GM18909 (cell line): ENCODE data around the gene MYBPC3.
"Not testable (repeated sequence)": the region's sequence is repeated elsewhere in the genome, so short reads cannot be mapped to it uniquely, and the experiment has no call there.

Experiments
- ATAC-seq: cut with Tn5 transposase; IDR thresholded peaks from one replicate; pipeline ENCODE4 v1.9.1; 2021; ENCODE audit warnings: mild to moderate bottlenecking; ENCODE audit not compliant: unreplicated experiment, poor library complexity

The MYBPC3 gene

DNA sequence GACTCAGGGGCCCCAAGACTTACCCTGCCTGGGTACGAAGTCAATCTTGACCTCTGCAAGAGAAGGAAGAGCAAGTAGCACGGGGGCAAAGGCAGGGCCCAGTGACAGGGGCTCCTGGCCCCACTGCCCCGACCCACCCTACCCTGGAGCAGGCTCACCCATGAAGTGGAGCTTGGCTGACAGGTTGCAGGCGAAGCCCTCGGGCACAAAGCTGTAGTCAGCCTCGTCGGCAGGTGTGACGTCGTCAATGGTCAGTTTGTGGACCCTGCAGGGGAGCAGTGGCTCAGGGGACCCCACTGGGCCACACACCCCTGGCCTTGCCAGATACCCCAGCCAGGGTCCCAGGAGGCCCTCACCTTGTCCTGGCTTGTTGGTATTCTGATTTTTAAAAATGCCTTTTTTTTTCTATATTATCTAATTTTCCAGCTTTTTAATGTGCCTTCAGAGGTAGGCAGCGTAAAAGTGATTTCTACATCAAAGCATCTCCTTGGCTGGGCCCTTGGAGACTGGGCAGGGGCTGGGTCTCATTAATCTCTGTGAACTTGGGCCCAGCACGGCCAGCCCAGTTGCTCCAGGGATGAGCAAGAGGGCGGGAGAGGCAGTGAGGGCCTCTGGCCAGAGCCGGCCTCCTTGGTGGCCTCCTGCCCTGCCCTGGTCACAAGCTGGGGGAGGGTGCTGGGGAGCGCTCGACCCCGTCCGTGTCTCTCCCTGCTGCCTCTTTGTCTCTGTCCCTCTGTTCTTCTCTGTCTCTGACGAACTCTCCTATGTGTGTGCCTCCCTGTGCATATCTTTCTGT, 11.3 kb downstream of the MYBPC3 start:
- no peak for ATAC-seq

DNA sequence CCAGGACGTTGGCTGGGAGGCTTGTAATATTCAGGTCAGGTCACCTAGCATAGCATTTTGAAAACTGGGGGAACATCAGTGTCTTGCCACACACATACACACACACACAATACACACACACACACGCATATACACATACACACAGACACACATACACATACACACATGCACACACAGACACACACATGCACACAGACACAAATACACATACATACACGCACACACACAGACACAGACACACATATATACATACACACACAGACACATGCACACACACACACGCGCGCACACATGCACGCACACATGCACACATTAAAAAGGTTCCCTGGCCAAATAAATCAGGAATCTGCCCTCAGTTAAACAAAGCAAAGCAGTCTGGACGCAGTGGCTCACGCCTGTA, 12.5 kb downstream of the MYBPC3 start:
- no peak for ATAC-seq

DNA sequence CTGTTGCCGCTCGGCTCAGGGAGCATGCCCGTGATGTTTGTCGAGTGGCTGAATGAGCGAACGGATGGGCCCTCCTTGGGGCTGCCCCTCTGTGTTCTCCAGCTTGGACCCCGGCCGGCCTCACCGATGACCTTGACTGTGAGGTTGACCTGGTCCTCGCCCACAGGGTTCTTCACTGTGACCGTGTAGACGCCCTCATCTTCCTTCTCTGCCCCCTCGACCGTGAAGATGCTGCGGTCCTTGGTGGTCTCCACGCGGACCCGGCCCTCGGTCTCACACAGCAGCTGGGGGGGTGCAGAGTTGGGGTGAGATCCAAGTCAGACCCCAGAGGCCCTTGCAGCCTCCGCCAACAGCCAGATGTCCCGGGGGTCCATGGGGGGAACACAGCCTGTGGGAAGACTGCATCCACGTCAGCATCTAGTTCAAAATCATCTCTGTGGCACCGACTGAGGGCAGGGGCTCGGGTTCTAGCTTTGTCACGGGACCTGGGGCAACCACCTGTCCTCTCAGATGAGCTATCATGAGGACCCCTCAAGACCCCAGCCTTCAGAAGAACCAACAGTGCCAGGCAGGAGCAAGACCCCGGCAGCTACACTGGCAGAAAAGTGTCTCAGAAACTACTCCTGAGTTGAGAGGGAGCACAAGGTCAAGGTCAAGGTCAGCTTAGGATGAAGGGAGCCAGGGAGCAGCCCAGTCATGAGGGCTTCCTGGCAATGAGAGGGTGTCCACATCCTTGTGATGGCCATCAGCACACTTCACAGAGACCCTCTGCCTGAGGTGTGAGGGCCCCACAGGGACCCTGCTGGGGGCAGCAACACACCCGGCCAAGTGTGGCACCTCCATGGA, 13.9 kb downstream of the MYBPC3 start:
- no peak for ATAC-seq

DNA sequence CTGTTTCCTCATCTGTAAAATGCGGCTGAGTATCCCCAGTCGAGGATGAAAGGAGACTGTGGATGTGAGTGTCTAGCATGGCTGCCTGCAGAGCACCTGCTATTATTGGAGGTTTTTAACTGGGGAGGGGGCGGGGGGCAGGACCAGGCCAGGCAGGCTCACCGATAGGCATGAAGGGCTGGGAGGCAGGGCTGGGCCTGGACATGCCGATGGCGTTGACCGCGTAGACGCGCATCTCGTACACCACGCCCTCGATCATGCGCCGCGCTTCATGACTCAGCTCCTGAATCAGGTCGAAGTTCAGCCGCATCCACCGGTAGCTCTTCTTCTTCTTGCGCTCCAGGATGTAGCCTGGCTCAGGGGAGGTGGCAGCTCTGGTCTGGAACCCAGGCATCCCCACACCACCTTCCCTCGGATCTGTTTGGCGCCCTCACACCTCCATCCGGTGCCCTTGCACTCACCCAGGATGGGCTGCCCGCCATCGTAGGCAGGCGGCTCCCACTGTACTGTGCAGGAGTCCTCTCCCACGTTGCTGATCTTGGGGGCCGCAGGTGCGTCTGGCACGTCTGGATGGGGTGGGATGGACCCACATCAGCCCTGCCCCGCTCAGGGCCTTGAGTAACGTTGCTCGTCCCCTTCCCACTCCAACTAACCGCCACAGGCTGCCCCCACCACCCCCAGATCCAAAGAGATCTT, 15.1 kb downstream of the MYBPC3 start:
- no peak for ATAC-seq

DNA sequence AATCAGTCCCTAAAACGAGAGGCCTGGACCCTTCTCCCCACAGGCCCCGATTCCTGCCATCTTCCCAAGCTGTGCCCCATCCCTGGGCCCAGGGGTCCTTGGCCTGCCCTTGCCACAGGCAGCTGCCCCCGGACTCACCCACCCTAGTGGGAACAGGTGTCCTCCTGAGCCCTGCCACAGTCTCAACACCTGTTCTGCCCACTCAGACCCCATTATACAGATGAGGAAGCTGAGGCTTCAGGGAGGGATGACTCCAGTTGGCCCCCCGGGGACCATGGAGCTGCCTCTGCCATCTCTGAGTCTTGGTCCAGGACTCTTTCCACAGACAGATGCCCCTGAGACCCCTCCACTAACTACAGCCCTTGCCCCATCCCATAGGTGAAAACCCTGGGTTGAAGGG, 15.9 kb downstream of the MYBPC3 start:
- ATAC-seq, result no peak

DNA sequence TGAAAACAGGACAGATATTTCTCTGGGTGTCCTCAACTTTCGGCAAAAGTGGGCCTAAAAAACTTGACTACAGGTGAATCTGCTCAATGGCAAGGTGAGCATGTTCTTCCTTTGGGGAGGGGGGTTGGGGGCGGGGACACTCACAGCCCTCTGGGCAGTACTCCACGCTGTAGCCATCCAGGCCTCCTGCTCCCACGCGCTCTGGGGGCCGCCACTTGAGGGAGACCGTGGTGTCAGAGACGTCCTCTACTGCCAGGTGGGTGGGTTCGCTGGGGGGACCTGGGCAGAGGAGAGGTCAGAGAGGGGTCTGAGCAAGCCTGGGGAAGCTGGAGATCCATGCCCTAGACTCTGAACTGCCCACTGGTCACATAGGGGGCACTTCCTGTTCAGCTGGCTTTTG, 16.8 kb downstream of the MYBPC3 start:
- no peak for ATAC-seq

DNA sequence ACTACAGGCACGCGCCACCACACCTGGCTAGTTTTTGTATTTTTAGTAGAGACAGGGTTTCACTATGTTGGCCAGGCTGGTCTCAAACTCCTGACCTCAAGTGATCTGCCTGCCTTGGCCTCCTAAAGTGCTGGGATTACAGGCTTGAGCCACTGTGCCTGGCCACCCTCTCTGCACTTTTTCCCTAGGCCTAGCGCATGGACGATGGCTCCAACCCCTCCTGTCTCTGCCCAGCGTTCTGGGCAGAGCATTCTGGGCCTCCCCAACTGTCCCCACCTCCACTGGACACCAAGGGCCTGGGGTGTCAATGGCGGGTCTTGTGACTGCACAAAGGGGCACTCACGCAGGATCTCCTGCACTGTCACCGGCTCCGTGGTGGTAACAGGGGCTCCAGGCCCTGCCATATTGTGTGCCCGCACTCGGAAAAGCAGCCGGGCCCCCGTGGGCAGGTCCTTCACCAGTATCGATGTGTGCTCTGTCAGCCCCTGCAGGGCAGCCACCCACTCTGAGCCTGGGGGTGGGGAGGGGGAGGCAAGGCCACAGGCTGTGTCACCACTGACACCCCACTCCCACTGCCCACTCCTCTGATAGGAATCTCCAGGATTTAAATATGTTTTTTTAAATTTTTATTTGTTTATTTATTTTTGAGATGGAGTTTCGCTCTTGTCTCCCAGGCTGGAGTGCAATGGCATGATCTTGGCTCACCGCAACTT, 17.6 kb downstream of the MYBPC3 start:
- not testable (repeated sequence) for ATAC-seq

DNA sequence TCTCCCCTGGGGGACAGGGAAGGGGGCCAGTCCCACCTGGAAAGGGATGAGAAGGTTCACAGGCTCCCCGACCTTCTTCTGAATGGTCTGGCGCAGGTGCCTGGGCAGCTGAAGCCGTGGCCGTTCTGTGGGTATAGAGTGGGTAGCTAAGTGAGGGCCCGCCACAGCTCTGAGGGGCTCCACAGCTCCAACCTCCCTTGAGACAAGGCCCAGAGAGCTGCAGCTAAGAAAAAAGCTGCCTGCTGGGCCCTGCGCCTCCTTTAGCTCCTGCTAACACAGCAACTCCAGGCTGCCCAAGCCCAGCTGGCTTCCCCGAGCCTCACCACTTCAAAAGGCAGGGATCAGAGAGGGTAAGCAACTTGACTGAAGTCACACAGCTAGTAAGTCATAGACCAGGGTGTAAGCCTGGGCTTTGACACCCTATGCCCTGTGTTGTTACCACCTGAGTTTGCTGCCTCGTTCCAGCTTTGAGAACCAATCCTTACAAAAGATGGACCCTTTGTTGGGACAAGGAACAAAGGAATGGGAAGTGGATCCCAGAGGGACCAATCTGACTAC, 18.5 kb downstream of the MYBPC3 start:
- ATAC-seq, result no peak

DNA sequence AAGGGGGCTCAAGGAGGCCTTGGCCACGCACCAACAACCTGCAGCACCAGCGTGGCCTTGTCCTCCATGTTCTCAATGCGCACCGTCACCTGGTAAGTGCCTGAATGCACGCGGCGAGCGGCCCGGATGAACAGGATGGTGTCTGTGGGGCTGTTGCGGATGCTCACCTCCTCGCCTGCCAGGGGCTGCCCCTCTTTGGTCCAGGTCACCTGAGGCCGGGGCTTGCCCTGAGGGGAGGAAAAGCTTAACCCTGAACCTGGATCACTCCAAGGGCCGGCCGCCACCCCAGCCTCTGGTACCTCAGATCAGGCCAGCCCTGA, 19.0 kb downstream of the MYBPC3 start:
- no peak for ATAC-seq

DNA sequence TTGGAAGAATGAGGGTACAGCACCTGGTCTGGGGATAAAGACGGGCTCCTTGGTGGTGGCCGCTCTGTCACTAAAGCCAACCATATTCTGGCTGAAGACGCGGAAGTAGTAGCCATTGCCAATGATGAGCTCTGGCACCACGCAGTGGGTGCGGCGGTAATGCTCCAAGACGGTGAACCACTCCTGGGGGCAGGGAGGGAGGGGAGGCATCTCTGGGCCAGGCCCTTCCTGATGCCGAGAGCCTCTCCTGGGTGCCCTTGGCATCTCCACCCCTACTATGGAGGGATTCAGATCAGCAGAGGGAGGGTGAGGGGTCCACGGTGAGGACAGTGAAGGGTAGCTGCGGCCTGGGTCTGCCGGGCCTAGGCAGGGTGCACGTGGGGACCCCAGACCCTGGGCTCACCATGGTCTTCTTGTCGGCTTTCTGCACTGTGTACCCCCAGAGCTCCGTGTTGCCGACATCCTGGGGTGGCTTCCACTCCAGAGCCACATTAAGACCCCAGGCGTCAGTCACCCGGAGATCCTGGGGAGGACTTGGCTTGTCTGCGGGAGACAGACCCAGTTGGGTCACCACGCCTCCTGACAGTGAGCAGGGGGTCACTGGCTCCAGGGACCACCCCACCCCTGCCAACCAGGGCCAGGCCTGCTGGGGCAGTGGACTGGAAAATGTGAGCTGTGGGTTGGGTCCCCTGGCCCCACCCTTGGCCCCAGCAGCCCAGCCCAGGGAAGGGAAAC, 19.5 kb downstream of the MYBPC3 start:
- ATAC-seq, result no peak

DNA sequence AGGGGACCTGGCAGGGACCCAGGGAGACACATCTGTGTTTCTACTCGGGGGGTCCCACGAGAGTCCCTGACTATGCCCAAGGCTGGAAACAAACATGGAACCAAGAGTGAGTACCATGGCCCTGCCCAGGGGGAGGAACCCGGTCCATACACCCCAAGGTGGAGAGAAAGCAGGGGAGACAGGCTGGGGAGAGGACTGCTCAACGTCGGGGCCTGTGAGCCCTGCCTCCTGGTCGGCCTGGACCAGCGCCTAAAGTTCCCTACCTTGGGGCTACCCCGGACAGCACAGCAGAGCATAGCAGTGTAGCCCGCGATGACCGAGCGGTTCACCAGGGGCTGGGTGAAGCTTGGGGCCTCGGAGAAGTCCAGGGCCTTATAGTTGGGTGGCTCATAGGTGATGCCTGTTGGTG, 20.2 kb downstream of the MYBPC3 start:
- ATAC-seq, result no peak

DNA sequence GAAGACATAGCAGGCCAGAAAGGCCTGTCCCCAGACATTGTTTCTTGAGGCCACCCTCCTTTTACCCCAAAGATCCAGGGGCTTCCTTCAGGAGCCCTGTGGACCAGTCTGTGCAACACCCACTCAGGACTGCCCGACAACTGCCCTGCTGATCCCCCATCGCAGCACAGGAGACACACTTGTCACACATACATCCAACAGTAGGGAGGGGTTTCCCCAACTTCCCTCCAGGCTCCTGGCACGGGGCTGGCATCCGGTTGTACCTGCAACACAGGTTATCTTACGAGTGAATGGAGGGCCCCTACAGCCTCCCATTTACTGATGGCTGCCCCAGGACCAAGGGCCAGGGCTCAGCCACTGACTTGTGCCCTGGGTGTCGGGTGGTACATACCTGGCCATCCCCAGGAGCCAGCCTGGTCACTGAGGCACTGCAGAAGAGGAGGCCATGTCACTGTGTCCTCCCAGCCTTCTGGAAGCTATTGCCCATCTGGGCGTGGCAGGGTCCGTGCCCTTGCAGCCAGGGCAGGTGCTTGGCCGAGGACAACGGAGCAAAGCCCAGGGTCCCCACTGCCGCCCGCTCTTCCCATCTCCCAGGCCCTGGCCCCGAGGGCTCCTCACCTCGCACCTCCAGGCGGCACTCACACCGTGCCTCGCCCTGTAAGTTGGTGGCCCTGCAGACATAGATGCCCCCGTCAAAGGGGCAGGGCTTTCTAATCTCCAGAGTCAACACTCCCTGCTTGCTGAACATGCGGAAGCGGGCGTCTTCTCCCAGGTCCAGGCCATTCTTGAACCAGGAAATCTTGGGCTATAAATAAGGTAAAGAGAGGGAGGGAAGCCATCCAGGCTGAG, 20.8 kb downstream of the MYBPC3 start:
- ATAC-seq, result no peak

DNA sequence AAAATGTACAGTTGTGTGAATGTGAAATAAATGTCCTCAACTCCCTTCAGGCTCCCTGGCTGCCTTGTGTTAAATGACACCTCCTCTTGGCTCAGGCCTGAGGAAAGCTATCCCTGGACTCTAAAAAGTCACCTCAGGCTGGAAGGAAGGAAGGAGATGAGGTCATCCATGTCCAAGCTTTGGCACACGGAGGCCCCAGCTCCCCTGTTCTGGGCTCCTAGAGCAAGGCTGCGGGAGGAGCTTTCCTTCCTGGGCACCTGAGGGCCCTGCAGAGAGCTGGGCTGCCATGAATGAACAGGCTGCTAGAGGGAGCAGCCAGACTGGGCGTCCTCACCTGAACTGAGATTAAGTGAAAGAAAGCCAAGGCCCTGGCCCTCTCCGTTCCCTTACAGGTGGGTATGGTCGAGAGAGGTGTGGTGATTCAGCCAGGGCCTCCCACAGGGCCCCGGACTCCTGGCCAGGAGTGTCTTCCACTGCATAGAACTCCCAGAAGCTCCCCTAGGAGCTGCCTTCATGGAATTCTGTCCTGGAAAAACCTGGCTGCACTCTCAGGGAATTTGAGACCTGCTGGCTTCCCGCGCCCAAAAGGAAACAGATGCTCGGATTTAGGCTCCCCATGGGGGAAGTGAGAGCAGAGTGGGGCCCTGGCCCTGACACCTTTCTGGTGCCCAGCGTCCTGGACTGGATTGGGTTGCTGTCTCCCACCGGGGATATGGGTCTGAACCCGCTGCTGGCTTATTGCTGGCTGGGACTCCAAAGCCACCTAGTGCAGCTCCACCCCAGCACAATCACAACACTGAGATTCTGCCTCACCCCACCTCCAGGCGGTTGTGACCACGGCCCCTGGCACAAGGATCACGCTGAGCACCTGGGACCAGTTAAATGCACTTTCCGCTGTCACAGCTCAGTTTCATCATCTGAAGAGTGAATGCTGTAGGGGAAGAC, 22.2 kb downstream of the MYBPC3 start:
- ATAC-seq, result no peak

DNA sequence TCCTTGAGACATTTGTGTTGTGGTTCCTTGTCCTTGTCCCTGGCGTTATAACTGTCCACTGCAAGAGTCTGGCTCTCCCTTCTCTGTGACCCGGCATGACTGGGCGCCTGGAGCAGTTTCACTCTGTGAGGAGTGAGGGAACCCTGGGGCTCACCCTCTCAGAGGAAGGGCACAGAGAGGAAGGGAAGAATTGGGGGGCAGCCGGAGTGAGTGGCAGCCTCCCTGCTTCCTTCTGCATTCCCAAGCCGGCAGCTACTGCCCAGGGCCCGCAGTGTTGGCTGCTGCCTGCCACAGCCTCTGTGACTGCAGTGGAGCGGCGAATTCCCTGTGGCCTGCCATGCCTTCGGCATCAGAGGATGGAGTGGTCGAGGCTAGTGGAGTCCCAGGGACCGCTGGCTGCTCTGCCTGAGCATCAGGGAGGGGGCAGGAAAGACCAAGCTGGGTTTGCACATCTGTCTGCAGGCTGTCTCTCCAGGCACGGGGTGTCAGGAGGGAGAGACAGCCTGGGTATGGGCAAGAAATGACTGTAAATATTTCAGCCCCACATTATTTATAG, 23.0 kb downstream of the MYBPC3 start:
- no peak for ATAC-seq

DNA sequence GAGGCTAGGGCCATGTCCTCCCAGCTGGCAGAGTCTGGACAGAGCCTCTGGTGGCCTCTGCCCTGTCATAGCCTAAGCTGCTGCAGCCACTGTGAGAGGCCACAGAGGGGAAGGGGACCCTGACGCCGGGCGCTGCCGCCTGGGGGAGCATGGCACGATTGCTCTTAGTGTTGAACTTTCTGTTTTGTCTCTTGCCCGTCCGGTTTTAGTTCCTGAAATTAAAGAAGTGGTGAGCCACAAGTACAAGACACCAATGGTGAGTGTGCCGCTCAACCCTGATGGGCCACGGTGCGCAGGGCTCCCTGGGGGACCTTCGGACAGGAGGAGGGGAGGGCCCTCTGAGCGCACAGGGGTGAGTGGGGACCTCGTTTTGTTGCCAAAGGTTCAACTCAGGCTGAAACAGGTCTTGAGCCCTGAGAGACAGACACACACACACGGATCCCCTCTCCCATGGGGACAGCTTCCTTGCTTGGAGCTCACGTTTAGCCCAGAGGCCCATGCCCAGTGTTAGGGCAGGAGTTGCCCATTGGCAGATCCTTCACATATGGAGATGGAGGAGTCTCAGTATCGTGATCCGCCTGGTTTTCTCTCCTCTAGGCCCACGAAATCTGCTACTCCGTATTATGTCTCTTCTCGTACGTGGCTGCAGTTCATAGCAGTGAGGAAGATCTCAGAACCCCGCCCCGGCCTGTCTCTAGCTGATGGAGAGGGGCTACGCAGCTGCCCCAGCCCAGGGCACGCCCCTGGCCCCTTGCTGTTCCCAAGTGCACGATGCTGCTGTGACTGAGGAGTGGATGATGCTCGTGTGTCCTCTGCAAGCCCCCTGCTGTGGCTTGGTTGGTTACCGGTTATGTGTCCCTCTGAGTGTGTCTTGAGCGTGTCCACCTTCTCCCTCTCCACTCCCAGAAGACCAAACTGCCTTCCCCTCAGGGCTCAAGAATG, 23.8 kb downstream of the MYBPC3 start:
- ATAC-seq, result peak; percentile 72

DNA sequence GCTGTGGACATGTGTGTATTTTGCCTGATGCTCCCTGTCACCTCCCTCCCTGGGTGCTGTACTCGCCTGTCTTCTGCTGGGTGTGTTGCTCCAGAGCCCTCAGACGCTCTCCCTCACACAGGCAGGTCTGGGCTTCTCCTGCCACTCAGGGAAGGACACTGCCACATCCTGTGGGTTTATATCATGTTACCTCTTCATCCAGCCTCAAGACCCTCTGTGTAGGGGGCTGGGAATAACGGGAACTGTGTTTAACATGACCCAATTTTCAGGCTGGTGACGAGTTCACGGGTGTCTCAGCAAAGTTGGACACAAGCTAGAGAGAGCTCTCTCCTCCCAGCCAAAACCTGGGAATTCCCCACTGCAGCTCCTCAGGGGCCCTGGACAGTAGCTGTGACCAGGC, 24.6 kb downstream of the MYBPC3 start:
- no peak for ATAC-seq
